HG02970 (cell line): ENCODE results near the gene TAGLN.

Experiments used
- ATAC-seq: cut with Tn5 transposase; IDR thresholded peaks from one replicate; pipeline ENCODE4 v1.9.1; 2021; ENCODE audit warnings: mild to moderate bottlenecking, moderate library complexity, moderate number of reproducible peaks; ENCODE audit not compliant: unreplicated experiment, low FRiP score

TAGLN gene

GRCh38 chr11:117199053-117199915, at the start of gene TAGLN:
Gene TAGLN (plus strand): TSS chr11:117199370. CDS start chr11:117203014, 3,644 bp downstream.
- ATAC-seq, result no peak

DNA sequence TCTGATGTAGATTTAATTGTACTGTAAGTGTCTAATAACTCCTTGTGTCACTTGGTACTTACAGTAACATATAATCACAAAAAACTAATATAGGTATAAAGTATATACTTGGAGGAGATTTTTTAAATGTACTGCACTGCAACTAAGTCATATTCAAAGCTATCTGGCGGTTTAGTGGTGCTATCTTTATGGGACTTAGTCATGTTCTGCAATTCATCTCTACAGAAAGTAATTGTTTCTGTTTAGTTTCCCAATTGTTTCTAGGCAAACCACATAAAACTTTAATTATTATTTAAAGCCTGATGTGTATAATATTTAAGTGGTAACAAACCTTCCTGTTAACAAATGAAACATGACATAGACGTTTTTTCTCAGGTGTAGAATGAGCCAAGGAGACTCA, 47.1 kb upstream of the TAGLN start:
- no peak for ATAC-seq

DNA sequence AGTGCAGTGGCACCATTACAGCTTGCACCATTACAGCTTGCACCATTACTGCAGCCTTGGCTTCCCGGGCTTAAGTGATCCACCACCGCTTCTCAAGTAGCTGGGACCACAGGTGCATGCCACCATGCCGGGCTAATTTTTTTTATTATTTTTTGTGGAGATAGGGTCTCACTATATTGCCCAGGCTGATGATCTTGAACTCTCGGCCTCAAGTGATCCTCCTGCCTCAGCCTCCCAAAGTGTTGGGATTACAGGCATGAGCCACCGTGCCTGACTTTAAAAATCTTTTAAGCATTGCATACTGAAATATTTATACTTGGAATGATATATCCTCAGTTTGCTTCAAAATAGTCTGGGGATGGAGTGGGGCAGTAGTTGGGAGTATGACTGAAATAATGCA, 44.7 kb upstream of the TAGLN start:
- ATAC-seq, result no peak

DNA sequence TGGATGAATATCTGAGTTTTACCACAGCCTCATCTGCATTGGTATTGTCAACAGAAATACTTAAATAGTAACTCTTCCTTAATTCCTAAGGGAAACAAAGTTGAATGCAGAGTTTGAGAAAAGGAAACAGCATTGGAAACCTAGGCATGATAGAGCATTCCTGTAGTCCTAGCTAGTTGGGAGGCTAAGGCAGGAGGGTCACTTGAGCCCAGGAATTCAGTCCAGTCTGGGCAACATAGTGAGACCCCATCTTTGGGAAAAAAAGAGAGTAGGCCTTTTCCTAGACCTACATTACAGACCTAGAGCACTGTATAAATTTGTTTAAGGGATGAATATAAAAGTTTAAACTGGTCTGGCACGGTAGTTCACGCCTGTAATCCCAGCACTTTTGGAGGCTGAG, 41.7 kb upstream of the TAGLN start:
- ATAC-seq, result no peak

- ATAC-seq, result no peak
Measured at GRCh38 chr11:117159892-117160291, 39.3 kb upstream of the TAGLN start.

DNA sequence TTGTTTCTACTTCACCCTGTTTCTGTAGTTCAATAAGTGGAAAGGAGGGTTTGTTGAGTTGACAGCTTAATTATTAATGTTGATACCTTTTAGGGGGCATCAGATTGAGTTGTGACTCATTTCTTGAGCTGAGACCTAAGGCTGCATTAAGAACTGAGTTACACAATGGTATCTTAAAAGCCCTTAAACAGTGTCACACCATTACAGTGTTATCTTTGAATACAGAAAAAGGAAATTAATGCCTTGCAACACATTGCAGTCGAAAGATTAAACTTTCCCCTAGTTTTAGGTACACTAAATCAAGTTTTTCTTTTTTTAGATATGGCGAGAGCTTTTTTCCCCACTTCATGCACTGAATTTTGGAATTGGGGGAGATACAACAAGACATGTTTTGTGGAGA, 38.3 kb upstream of the TAGLN start:
- no peak for ATAC-seq

DNA sequence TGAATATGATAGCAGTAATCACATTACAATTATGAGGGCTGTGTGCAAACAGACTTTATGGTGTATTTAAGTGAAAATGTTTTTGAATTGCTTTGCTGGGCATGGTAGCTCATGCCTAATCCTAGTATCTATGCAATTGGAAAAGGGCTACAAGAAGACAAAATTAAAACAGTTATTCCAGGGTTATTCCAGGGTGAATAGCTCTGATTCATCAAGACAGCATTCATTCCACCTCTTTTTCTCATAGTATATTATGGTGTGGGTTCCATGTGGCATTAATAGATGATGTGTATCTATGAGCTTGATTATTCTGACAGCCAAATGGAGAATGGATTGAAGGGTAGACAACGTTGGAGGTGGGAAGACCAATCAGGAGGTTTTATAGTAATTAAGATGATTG, 32.7 kb upstream of the TAGLN start:
- no peak for ATAC-seq

DNA sequence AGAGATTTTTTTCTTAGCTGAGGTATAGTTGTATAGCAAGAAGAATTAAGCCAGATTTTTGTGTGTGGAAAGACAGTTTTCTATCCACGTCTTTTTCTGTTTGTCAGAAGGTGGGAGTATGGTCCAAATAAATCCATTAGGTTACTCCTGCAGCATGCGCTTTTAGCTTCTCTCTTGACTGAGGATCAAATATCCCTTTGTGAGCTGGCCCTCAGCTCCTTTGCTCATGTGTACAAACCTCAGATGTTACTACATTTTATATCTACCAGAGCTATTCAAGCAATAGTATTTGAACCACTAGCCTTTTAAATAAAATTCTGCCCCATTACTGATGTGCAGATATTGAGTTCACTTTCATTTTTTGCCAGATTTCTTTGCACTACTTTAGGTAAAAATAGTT, 29.4 kb upstream of the TAGLN start:
- ATAC-seq, result no peak

GRCh38 chr11:117170210-117170609, 29.0 kb upstream of the TAGLN start:
- ATAC-seq, result no peak

- ATAC-seq, result no peak
Measured at GRCh38 chr11:117171007-117171403, 28.2 kb upstream of the TAGLN start.

- no peak for ATAC-seq
Measured at GRCh38 chr11:117171404-117172061, 27.6 kb upstream of the TAGLN start.

DNA sequence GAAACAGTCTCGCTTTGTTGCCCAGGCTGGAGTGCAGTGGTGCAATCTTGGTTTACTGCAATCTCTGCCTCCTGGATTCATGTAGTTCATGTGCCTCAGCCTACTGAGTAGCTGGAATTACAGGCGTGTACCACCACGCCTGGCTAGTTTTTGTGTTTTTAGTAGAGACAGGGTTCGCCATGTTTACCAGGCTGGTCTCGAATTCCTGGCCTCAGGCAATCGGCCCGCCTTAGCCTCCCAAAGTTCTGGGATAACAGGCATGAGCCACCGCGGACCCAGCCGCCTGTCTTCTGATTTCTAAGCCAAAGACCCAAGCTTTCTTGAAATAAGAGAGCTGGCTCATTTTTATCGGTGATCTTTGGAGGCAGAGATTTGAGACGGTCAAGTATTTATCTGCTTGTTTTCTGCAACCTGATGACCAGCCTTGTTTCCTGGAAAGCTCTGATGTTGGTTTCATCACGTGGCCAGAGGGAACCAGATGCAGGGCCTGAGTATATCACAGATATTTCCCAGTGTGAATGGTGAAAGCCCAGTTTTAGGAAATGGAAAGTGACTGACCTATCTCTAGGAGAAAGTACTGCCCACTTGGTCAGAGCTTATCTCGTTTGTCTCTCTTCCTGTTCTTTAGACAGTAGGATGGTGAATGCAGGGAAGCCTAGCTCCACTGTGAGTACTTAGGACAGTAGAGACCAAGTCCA, 26.3 kb upstream of the TAGLN start:
- no peak for ATAC-seq

DNA sequence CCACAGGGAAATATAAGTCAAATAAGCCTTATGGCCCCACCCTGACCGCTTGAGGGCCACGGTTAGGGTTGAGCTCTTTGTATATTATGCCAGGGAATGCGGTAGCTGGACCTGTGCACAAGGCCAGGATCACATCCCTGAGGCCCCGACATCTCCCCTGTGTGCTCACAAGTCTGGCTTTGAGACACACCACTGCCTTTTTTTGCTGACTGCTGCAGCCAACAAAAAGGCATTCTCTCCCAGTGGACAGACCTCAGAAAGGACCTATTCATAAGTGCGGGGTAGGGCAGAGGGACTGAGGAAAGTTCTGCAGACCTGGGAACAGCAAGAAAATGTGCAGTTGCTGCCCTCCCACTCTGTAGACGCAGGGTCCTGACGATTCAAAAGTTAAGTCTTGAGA, 24.1 kb upstream of the TAGLN start:
- no peak for ATAC-seq

DNA sequence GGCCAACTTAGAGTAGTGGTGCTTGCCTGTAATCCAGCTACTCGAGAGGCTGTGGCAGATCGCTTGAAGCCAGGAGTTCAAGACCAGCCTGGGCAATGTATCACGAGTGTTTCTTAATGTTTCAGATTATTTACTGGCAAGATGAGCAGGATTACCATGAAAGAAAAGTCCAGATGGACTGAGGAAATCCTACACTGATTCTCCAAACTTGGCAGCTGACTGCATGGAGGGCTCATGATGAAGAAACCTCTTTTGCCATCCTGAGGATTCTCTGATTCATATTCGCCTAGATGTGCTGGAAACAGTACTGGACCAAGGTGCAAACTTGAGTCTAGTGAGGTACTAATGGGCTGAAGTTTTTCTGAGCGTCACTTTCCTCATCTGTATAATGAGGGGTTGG, 23.4 kb upstream of the TAGLN start:
- ATAC-seq, result no peak

- ATAC-seq, result no peak
Measured at GRCh38 chr11:117176186-117176585, 23.0 kb upstream of the TAGLN start.

DNA sequence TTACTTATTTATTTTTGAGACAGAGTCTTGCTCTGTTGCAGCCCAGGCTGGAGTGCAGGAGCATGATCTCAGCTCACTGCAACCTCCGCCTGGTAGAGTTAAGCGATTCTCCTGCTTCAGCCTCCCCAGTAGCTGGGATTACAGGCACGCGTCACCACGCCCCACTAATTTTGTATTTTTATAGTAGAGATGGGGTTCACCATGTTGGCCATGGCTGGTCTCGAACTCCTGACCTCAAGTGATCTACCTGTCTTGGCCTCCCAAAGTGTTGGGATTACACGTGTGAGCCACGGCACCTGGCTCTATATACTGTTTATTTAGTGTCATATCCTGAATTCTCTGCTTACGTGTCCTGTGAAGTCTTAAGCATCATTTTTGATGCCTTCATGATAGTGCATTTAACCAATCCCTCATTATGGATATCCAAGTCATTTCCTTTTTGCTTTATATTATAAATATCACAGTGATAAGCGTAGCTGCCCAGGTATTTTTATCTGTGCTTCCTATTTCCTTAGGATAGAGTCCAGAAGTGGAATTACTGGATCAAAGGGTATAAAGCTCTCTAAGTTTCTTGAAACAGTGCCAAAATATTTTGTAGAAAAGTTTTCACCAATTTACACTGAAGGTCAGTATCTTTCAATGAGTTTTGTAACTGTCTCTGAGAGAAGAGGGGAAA, 21.5 kb upstream of the TAGLN start:
- no peak for ATAC-seq

DNA sequence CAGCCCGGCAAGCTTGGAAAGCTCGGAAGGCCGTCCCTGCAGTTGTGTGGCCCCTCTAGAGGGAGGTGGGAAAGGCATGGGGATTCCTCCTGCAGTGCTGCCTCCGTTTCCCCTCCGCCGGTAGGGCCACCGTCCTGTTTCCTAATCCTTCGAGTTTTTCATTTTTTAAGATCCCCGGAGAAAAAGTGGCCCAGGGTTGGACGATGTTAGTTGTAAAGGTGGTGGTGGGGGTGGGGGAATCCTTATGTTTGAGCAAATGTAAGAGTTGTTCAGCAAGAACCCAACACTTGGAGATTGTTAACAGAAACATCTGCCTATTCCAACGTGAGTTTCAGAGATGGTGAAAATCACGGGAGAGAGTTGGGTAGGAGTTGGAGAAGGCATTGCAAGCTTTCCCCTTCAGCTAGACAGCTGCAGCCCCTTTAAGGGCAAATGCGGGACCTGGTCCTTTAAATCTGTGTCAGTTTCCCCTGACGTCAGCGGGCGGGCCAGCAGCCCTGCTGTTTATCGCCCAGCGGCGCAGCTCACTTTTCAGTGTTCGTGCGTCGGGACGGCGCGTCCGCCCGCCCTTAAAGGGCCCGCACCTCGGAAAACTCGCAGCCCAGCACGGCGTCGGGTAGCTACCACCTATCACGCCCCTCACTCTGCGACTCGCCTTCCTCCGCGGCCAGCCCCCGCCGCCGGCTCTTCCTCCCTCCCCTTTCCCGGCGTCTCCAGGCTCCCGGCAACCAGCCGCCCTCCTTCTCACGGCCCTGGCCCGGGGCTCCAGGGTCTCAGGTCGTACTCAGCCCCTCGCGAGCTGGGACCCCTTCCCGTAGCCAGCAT, 20.7 kb upstream of the TAGLN start, which contains the start of gene SIDT2:
Gene SIDT2 (plus strand): TSS at position 534 of the 825 bp plus-strand sequence. CDS start 521 bp downstream, outside the sequence.
- peak; percentile 80 for ATAC-seq

DNA sequence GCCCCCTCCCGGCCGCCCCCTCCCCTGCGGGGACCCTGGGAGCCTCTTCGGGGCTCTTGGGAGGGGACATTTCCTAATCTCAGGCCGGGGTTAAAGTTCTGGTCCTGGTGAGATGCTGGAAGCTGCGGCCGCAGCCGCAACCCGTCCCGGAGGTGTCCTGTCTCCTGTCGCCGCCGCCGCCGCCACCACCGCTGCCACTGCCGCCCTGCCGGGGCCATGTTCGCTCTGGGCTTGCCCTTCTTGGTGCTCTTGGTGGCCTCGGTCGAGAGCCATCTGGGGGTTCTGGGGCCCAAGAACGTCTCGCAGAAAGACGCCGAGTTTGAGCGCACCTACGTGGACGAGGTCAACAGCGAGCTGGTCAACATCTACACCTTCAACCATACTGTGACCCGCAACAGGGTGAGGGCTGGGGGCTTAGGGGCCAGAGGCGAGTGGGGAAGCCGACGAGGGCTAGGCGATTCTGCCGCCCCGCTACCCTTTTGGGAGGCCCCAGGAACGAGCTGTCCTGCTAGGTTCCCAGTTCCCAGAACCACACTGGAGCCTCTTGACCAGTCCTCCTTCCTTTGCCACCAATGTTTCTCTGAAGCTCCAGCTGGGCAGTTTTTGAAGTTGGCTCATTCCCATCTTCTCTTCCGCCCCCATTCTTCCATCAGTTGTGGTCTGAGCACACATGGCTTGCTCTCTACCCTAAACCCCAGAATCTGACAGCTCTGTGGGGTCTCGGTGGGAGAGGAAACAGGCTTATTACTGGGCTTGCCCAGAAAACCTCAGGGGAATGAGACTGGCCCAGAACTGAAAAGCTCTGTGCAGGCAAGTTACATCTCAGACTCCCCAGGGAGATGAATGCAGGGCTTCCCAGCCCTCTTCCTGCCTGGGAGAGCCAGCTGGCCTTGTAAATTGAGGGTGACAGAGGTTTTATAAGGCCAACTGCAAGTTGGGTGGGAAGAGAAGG, 19.8 kb upstream of the TAGLN start:
- ATAC-seq, result peak; percentile 22

DNA sequence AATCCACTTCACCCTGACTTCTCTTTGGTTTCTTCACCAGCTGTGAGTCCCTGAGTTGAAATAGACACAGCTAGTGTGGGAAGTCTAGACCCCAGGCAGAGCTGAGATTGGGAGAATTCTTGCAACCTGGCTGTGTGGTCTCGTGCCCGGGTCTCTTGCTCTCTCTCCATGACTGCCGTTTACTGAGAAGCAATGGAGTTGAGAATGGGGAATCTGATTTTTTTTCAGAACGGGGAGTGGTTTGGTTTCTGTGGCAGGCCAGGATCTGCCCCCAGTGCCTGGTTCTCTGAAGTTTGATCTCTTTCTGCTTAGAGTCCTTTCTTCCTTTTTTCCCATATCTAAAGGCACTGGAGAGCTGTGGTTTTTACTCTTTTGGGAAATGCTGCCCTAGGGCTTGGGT, 19.1 kb upstream of the TAGLN start:
- ATAC-seq, result no peak
